ENCODE data around the gene SPG11. TPM values are rescaled to one million over a fixed set of nuclear protein-coding genes. Genes with fewer than 3 reads are reported as not detected.
A peak's percentile ranks its signal among the peaks of the same experiment; 100 is the strongest.
"Not testable (repeated sequence)": the region's sequence is repeated elsewhere in the genome, so short reads cannot be mapped to it uniquely, and the experiment has no call there.

SPG11 gene
- total and polyA plus RNA-seq, 2 donors: 30.7 to 136 TPM

GRCh38 chr15:44549152-44549551 lies 114.3 kb downstream of the SPG11 start:
- not testable (repeated sequence) for H3K36me3 ChIP-seq (ENCODE audit: insufficient read depth); DNase-seq (ENCODE audit: extremely low spot score); H3K4me3 ChIP-seq (ENCODE audit: low read depth, low read length); H3K27ac ChIP-seq (ENCODE audit: low read depth); H3K4me1 ChIP-seq (ENCODE audit: insufficient read depth)
- 98% methylated on average over 9 of the region's 9 CpGs for WGBS

GRCh38 chr15:44545913-44546802 lies 117.3 kb downstream of the SPG11 start:
- Histone ChIP-seq H3K4me1 (ENCODE audit: insufficient read depth) (no peaks in the 10 kb centered on the region), H3K27ac (ENCODE audit: low read depth) (no peak overlapping the region), H3K36me3 (ENCODE audit: insufficient read depth) (no peaks in the 10 kb centered on the region), H3K4me3 (ENCODE audit: low read depth, low read length) (no peak overlapping the region)
- 62% methylated on average over 5 of the region's 5 CpGs for WGBS
- DNase-seq (ENCODE audit: extremely low spot score): no peak

DNA sequence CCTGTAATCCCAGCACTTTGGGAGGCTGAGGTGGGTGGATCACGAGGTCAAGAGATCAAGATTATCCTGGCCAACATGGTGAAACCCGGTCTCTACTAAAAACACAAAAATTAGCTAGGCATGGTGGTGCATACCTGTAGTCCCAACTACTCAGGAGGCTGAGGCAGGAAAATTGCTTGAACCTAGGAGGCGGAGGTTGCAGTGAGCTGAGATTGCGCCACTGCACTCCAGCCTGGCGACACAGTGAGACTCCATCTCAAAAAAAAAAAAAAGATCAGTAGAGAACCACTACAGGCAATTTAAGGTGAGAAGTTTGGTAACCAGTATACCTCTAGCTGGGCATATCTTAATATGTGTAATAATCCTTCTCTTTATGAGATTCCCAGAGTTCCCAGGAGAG lies 118.7 kb downstream of the SPG11 start:
- H3K36me3 ChIP-seq (ENCODE audit: insufficient read depth); DNase-seq (ENCODE audit: extremely low spot score); H3K4me3 ChIP-seq (ENCODE audit: low read depth, low read length); H3K27ac ChIP-seq (ENCODE audit: low read depth); H3K4me1 ChIP-seq (ENCODE audit: insufficient read depth): not testable (repeated sequence)
- 96% methylated on average over 5 of the region's 5 CpGs for WGBS

- no peak for DNase-seq (ENCODE audit: extremely low spot score)
- Histone ChIP-seq H3K4me3 (ENCODE audit: low read depth, low read length) (no peak overlapping the region), H3K36me3 (ENCODE audit: insufficient read depth) (no peaks in the 10 kb centered on the region), H3K27ac (ENCODE audit: low read depth) (no peak overlapping the region), H3K4me1 (ENCODE audit: insufficient read depth) (no peaks in the 10 kb centered on the region)
Observed at GRCh38 chr15:44542596-44542995, 120.9 kb downstream of the SPG11 start.

- no peaks in the 10 kb centered on the region for H3K36me3 ChIP-seq (ENCODE audit: insufficient read depth)
Observed at GRCh38 chr15:44541282-44541958, 122.0 kb downstream of the SPG11 start.

GRCh38 chr15:44537735-44538240 lies 125.7 kb downstream of the SPG11 start:
- peaks cover 2% of the 10 kb centered on the region for H3K36me3 ChIP-seq (ENCODE audit: insufficient read depth)
- peak overlapping the region; percentile 81 for H3K4me3 ChIP-seq (ENCODE audit: low read depth, low read length)
- 13% methylated on average over 13 of the region's 13 CpGs for WGBS
- peak overlapping the region; percentile 90 for H3K27ac ChIP-seq (ENCODE audit: low read depth)
- no peaks in the 10 kb centered on the region for H3K4me1 ChIP-seq (ENCODE audit: insufficient read depth)
- no peak for DNase-seq (ENCODE audit: extremely low spot score)

More at GRCh38 chr15:44541282-44541958, 122.0 kb downstream of the SPG11 start:
- Histone ChIP-seq H3K4me1 (ENCODE audit: insufficient read depth) (no peaks in the 10 kb centered on the region), H3K27ac (ENCODE audit: low read depth) (no peak overlapping the region), H3K4me3 (ENCODE audit: low read depth, low read length) (no peak overlapping the region)
- 94% methylated on average over 4 of the region's 4 CpGs for WGBS
- DNase-seq (ENCODE audit: extremely low spot score): no peak

DNA sequence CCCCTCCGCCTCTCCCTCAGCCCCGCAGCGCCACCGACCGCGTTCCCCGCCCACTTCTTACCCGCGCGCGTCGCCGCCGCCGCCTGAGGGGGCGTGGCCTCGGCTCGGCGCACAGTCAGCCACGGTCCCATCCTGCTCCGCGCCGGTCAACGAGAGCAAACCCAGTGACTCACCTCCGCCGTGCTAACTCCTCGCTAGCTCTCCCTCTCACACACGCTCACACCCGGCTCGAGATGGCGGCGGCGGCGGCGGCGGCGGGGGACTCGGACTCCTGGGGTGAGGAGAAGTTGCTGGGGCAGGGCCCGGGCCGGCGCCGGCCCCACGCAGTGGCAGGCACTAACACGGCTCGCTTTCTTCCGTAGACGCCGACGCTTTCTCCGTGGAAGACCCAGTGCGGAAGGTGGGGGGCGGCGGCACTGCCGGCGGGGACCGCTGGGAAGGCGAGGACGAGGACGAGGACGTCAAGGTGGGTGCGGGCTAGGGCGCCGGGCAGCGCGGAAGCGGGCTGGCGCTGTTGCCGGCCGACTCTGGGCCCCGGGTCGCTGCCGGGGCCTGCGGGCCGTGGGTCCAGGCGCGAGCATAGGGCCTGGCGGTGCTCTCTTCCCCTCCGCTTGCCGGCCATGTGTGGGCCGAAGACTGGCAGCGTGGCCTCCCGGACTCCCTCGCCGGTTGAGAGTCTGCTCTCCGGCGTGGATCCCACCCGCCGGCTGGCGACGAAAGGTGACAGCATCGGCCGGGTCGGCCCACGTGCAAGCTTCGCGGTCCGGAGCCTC lies 126.3 kb downstream of the SPG11 start, which contains the start of gene EIF3J:
Gene EIF3J (plus strand): TSS at position 186 of the 773 bp plus-strand sequence. CDS start 48 bp downstream, at position 234.
- Histone ChIP-seq H3K4me1 (ENCODE audit: insufficient read depth) (no peaks in the 10 kb centered on the region), H3K27ac (ENCODE audit: low read depth) (peak within 1 kb of the TSS; percentile 96), H3K4me3 (ENCODE audit: low read depth, low read length) (peak within 1 kb of the TSS; percentile 81), H3K36me3 (ENCODE audit: insufficient read depth) (peaks cover 2% of the 10 kb centered on the region)
- WGBS: under 1% methylated on average over 96 of the region's 97 CpGs
- DNase-seq (ENCODE audit: extremely low spot score): peak; percentile 86

DNA sequence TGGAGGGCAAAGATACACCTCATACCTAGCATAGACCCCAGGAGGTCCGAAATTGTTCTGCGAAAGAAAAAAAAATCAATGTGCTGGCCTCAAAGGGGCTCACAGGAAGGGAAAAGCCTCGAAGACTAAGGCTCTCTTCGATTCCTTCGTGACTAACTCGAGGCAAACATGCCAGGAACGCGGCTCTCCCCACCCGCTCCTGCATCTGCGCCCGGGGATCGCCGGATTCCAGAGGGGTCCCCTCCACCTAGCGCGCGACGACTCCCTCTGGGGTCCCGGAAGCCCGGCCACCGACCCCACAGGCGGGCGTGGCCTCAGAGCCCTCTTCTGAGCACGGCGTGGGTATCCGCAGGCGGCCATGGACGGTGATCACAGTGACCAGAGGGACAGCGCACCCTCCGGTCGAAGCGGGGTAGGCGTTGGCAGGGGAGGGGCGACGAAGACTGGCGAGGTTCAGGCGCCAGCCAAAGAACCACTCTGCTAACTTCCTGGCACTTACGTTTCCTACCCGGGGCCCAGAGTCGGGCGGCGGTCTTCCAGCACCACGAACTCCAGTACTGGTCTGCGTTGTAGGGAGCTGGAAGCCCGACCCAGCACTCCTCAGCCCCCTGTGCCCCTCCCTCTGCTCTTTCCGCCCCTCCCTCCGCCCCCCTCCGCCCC lies 127.0 kb downstream of the SPG11 start:
- Histone ChIP-seq H3K27ac (ENCODE audit: low read depth) (peak overlapping the region; percentile 96), H3K4me3 (ENCODE audit: low read depth, low read length) (peak overlapping the region; percentile 68), H3K4me1 (ENCODE audit: insufficient read depth) (no peaks in the 10 kb centered on the region), H3K36me3 (ENCODE audit: insufficient read depth) (peaks cover 2% of the 10 kb centered on the region)
- peak; percentile 21 for DNase-seq (ENCODE audit: extremely low spot score)
- WGBS: under 1% methylated on average over 46 of the region's 47 CpGs

DNA sequence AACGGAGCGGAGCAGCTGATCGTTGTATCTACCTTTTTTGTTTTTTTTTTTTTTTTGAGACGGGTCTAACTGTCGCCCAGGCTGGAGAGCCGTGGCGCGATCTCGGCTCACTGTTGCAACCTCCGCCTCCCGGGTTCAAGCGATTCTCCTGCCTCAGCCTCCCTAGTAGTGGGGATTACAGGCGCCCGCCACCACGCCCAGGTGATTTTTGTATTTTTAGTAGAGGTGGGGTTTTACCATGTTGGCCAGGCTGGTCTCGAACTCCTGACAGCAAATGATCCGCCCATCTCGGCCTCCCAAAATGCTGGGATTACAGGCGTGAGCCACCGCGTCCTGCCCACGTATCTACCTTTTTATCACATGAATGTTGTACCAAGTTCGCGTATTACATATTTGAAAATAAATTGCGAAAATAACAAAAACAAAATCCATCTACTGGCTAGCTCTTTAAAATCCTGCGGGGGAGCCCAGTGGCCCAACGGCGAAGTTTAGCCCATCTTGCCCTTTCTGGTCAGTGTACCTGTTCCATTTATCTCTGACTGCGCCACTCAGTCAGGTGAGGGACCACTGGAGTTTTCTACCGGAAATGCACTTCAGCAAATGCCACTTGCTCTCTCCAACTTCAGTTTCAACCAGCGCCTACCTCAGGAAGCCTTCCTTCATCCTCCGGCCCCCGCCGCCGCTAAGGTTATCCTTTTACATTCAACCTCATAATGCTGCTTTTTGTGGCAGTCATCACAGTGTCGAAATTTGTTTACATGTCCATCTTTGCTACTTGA lies 127.8 kb downstream of the SPG11 start:
- DNase-seq (ENCODE audit: extremely low spot score): no peak
- Histone ChIP-seq H3K4me1 (ENCODE audit: insufficient read depth) (no peaks in the 10 kb centered on the region), H3K36me3 (ENCODE audit: insufficient read depth) (peaks cover 2% of the 10 kb centered on the region), H3K27ac (ENCODE audit: low read depth) (peak overlapping the region; percentile 96), H3K4me3 (ENCODE audit: low read depth, low read length) (peak overlapping the region; percentile 68)
- 57% methylated on average over 36 of the region's 36 CpGs for WGBS

DNA sequence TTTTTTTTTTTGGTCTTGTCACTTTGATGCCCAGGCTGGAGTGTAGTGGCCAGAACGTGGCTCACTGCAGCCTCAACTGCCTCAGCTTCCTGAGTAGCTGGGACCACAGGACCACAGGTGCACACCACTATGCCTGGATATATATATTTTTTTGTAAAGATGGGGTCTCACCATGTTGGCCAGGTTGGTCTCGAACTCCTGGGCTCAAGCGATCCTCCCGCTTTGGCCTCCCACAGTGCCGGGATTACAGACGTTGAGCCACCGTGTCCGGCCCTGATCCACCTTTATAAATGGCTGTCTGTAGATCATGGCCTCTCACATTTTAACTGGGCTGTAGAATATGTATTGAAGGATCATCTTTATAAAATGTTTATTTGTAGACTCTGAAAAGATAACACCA lies 128.4 kb downstream of the SPG11 start:
- Histone ChIP-seq H3K4me3 (ENCODE audit: low read depth, low read length) (no peak overlapping the region), H3K27ac (ENCODE audit: low read depth) (no peak overlapping the region), H3K4me1 (ENCODE audit: insufficient read depth) (no peaks in the 10 kb centered on the region), H3K36me3 (ENCODE audit: insufficient read depth) (peaks cover 2% of the 10 kb centered on the region)
- WGBS: 96% methylated on average over 8 of the region's 8 CpGs
- DNase-seq (ENCODE audit: extremely low spot score): no peak

GRCh38 chr15:44532689-44533088 lies 130.8 kb downstream of the SPG11 start:
- WGBS: 97% methylated on average over 3 of the region's 3 CpGs

GRCh38 chr15:44532275-44532674 lies 131.2 kb downstream of the SPG11 start:
- H3K27ac ChIP-seq (ENCODE audit: low read depth); H3K4me1 ChIP-seq (ENCODE audit: insufficient read depth); DNase-seq (ENCODE audit: extremely low spot score); H3K4me3 ChIP-seq (ENCODE audit: low read depth, low read length); H3K36me3 ChIP-seq (ENCODE audit: insufficient read depth): not testable (repeated sequence)
- WGBS: 96% methylated on average over 5 of the region's 5 CpGs

More at GRCh38 chr15:44532689-44533088, 130.8 kb downstream of the SPG11 start:
- no peak overlapping the region for H3K27ac ChIP-seq (ENCODE audit: low read depth)
- H3K4me3 ChIP-seq (ENCODE audit: low read depth, low read length): no peak overlapping the region
- H3K36me3 ChIP-seq (ENCODE audit: insufficient read depth): peaks cover 2% of the 10 kb centered on the region
- DNase-seq (ENCODE audit: extremely low spot score): no peak
- no peaks in the 10 kb centered on the region for H3K4me1 ChIP-seq (ENCODE audit: insufficient read depth)
